ENCODE measurements around the gene CCDC6.
"Not testable (repeated sequence)": the region's sequence is repeated elsewhere in the genome, so short reads cannot be mapped to it uniquely, and the experiment has no call there.

The CCDC6 gene

GRCh38 chr10:59905066-59905730, 1.2 kb downstream of the CCDC6 start:
- no peak for DNase-seq

GRCh38 chr10:59904426-59905065, 1.8 kb downstream of the CCDC6 start:
- DNase-seq = no peak

- no peak for DNase-seq
Observed at GRCh38 chr10:59903871-59904270, 2.5 kb downstream of the CCDC6 start.

GRCh38 chr10:59902016-59902415, 4.3 kb downstream of the CCDC6 start:
- no peak for DNase-seq

DNA sequence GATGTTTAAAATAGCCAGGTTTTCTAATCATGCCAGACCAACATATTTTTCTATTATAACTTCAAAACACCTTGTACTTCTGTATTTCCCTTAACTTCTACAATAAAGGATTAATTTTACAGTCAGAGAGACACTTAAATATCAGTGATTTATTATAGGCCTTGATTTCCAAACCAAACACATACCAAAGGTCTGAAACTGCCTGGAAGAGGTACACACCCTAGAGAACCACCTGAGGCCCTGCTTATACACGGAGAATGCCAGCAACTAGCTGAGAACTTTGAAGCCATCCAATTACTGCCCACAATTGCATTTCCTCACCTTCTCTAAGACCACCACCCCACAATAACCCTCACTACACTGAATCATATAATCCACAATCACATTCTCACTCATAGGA, 4.9 kb downstream of the CCDC6 start:
- no peak for DNase-seq

DNA sequence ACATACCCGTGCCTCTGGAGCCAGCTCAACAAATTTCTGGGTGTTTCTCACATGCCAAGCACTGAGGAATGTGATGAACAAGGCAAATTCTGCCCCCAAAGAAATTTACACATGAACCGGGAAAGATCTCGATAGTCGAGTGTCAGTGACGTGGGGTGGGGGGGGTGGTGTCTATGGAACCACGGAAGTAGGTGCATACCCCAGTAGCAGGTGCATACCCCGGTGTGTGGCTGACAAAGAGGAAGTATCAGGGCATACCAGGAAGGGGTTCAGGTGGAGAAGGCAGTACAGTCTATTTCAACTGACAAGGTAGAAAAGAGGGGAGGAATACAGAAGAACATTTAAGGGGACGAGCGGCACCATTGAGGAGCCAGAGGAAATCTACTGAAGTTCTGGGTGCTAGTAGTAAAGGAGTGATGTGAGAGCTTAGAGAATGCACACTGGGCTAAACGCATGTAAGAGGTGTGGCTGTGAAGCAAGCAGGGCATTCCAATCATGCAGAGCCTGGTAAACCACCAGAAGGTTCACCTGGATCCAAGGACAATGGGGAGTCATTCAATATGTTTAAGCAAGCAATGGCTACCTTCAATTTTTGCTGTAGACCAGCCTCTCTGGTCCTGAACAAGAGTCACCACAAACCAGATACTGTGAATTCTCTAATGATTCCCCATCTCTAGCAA, 6.2 kb downstream of the CCDC6 start:
- DNase-seq = no peak

- no peak for DNase-seq
Observed at GRCh38 chr10:59898125-59898835, 8.1 kb downstream of the CCDC6 start.

- DNase-seq = no peak
Observed at GRCh38 chr10:59896191-59896590, 10.2 kb downstream of the CCDC6 start.

- no peak for DNase-seq
Observed at GRCh38 chr10:59895629-59896116, 10.7 kb downstream of the CCDC6 start.

DNA sequence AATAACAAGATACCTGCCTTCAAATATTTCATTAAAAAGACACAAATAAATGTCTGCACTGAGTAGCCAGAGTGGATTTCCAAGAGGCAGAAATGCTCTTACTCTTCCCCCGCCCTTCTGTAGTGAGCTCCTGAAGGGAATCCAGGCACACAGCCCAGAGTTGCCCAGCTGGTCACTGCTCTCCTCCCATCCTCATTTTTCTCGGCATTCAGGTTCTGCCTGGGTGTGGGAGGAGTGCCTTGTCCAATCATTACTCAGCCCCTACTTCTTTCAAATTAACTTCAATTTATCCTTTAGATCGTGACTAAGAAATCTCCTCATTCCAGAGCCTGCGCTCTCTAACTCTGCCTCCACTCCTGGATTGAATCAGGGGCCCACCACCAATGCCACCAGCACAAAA, 12.2 kb downstream of the CCDC6 start:
- no peak for DNase-seq

- no peak for DNase-seq
Observed at GRCh38 chr10:59892697-59893096, 13.7 kb downstream of the CCDC6 start.

- no peak for DNase-seq
Observed at GRCh38 chr10:59891936-59892335, 14.4 kb downstream of the CCDC6 start.

- no peak for DNase-seq
Observed at GRCh38 chr10:59891349-59891748, 15.0 kb downstream of the CCDC6 start.

DNA sequence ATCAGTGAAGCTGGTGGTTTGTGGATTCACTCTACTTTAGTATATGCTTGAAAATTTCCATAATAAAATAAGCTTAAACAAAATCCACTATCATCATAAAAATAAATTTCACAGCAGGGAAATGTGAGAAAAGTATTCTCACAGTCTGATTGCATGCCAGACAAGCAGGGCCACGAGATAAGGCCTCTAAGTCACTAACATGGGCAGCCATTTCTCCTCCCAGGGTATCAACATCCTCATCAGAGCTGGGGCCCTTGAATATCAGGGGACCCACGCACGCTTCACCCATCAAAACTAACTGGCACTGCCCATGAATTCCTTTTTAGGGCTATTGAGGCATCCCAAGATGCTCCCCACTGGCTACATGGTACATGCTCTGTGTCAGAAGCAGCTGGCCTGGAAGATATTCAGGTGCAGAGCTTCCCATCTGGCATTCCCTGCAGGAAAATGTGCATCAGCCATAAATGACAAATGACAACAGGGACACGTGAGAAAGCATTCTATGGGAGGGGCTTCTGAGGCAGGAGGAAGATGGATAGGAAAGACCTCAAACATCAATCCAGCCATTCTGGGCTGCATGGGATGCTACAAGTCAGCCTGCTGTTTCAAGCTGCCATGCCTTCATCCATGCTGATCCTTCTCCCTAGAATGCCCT, 17.4 kb downstream of the CCDC6 start:
- DNase-seq = no peak

DNA sequence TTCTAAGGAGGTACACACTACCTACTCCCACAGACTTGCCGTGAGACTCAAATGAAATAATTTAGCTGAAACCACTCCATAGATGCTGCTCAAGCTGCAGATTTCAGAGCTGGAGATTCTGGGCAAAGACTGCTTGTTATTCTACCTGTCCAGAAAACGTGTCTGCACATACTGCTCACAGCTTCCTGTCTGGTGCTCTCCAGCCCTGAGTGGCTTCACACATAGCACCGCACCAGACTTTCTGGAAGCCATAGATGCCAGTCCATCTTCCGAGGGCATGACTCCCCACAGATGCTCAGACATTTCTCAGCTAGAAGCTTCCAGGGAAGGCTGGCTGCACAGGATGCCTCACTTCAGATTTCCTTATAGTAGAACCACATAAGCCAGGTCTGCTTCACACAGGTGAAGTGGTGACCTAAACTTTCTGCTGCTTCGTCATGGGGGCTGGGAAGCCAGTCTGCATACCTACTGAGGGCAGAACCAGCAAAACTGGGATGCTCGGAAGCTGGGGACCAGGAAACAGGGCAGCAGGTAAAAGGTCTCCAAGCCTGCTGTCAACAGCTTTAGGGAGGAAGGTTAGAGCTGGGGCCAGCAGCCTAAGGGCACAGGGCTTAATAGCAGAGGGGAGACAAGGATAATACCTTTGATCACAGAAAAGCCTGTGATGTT, 18.2 kb downstream of the CCDC6 start:
- DNase-seq = no peak

DNA sequence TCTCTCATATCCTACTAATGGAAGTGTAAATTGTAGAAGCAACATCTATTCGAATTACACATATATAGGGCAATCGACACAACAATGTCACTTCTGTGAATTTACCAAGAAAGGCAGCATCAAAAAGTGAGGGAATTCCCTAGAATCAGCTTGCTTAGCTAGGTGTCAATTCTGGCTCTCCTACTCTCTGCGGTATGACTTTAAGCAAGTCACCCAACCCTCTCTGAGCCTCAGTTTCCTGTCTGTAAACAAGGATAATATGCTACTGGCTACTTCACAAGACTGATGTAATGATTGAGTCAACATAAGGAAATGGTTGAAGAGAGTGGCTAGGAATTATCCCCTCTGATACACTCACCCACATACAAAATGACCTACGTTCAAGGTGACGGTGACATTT, 19.4 kb downstream of the CCDC6 start:
- no peak for DNase-seq

- DNase-seq = no peak
Observed at GRCh38 chr10:59885430-59886134, 20.8 kb downstream of the CCDC6 start.

- DNase-seq = not testable (repeated sequence)
Observed at GRCh38 chr10:59884893-59885292, 21.5 kb downstream of the CCDC6 start.

- DNase-seq = no peak
Observed at GRCh38 chr10:59881640-59882039, 24.7 kb downstream of the CCDC6 start.

GRCh38 chr10:59880971-59881510, 25.3 kb downstream of the CCDC6 start:
- DNase-seq = peak; percentile 18

DNA sequence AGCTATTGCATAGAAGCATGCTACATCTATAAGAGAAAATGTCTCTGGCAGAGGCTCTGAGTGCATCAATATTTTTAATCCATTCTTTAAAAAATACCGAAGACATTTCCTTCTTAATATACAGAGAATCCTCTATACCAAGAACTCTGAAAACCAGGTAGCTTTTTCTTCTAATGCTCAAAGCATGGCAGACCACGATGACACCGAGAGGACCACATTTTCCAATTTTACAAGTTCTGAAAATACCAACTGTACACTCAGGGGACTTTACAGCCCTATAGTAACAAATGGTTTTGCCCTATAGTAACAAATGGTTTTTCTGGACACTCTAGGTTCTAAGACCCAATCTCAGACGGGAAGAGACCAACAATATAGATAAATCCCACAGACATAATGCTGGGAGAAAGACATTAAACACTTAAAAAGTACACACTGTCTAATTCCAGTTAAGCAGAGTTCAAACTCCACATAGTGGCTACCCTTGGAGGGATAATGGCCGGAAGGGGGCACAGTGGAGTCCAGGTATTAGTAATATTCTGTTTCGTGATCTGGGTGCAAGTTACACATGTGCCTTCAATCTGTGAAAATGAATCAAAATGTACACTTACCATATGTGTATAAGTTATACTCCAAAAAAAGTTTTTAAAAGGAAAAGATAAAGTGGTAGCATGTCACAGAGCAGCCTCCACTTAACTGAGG, 26.2 kb downstream of the CCDC6 start:
- DNase-seq = no peak
